Measurements from ENCODE around the gene ECI1. TPM values are rescaled to one million over a fixed set of nuclear protein-coding genes. Genes with fewer than 3 reads are reported as not detected.

The ECI1 gene
- total and polyA plus RNA-seq, 2 experiments from 2014 or later: 118 to 143 TPM

GRCh38 chr16:2233872-2234812 lies 17.2 kb downstream of the ECI1 start:
- Histone ChIP-seq H3K4me1 (ENCODE audit: insufficient read depth) (no peaks in the 10 kb centered on the region), H3K4me3 (no peak overlapping the region), H3F3A (replicated peaks; ENCODE audit: low read depth) (no peaks in the 10 kb centered on the region; the same call in 1 of the 2 replicates), H3K4me2 (no peak overlapping the region), H3K79me2 (replicated peaks; ENCODE audit: insufficient read depth) (no peaks in the 10 kb centered on the region), H3K27ac (ENCODE audit: low read depth) (no peak overlapping the region), H2AFZ (no peak overlapping the region), H4K20me1 (replicated peaks; ENCODE audit: insufficient read depth) (no peaks in the 10 kb centered on the region; the same call in 1 of the 2 replicates), H3K36me3 (ENCODE audit: insufficient read depth) (0 out of 2 replicates have a peak, but pooled peaks cover 5% of the 10 kb centered on the region), H3K27me3 (ENCODE audit: insufficient read depth) (peaks cover 18% of the 10 kb centered on the region), H3K9me2 (ENCODE audit: insufficient read depth) (no peaks in the 10 kb centered on the region)
- Mint-ChIP-seq H3K36me3 (ENCODE audit: low read depth) (peaks cover 9% of the 10 kb centered on the region; the same call in 2 of the 3 replicates), H3K9me3 (no peaks in the 10 kb centered on the region), H3K4me1 (no peaks in the 10 kb centered on the region), H3K27ac (no peak overlapping the region), H3K27me3 (ENCODE audit: insufficient read depth, low read depth, poor library complexity) (peaks cover 25% of the 10 kb centered on the region), H3K4me3 (no peak overlapping the region)
- DNase-seq (ENCODE audit: low spot score): no peak
- ATAC-seq: no peak
- TF ChIP-seq REST (IDR thresholded peaks at IDR 0.05; ENCODE audit: unreplicated experiment) (no peak), ZNF331 (CRISPR knock-in tag; IDR thresholded peaks at IDR 0.05; ENCODE audit: low read depth) (no peak), POLR2AphosphoS5 (IDR thresholded peaks at IDR 0.05; ENCODE audit: low read depth) (no peak)

- Mint-ChIP-seq H3K9me3 (no peaks in the 10 kb centered on the region), H3K36me3 (ENCODE audit: low read depth) (peaks cover 9% of the 10 kb centered on the region; the same call in 2 of the 3 replicates)
- no peak for TF ChIP-seq CREB1 (CRISPR knock-in tag; IDR thresholded peaks at IDR 0.05; ENCODE audit: low read depth)
- TF ChIP-seq, protein P1, sequence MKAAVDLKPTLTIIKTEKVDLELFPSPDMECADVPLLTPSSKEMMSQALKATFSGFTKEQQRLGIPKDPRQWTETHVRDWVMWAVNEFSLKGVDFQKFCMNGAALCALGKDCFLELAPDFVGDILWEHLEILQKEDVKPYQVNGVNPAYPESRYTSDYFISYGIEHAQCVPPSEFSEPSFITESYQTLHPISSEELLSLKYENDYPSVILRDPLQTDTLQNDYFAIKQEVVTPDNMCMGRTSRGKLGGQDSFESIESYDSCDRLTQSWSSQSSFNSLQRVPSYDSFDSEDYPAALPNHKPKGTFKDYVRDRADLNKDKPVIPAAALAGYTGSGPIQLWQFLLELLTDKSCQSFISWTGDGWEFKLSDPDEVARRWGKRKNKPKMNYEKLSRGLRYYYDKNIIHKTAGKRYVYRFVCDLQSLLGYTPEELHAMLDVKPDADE (IDR thresholded peaks at IDR 0.05): no peak
- no peak for TF ChIP-seq JUNB (IDR thresholded peaks at IDR 0.05; ENCODE audit: unreplicated experiment)
- no peak for TF ChIP-seq STAT1 (IDR thresholded peaks at IDR 0.05; ENCODE audit: unreplicated experiment)
- TF ChIP-seq EZH2phosphoT487 (IDR thresholded peaks at IDR 0.05; ENCODE audit: unreplicated experiment): no peak
- TF ChIP-seq EZH2 (IDR thresholded peaks at IDR 0.05; ENCODE audit: low read depth, unreplicated experiment): no peak
- TF ChIP-seq ZNF331 (CRISPR knock-in tag; IDR thresholded peaks at IDR 0.05; ENCODE audit: low read depth): no peak
Measured at GRCh38 chr16:2233046-2233775, 18.2 kb downstream of the ECI1 start.

More at GRCh38 chr16:2233046-2233775, 18.2 kb downstream of the ECI1 start:
- Histone ChIP-seq H3F3A (replicated peaks; ENCODE audit: low read depth) (no peaks in the 10 kb centered on the region), H3K27ac (ENCODE audit: low read depth) (no peak overlapping the region), H3K4me3 (no peak overlapping the region), H2AFZ (no peak overlapping the region), H3K4me1 (ENCODE audit: insufficient read depth) (no peaks in the 10 kb centered on the region), H4K20me1 (replicated peaks; ENCODE audit: insufficient read depth) (no peaks in the 10 kb centered on the region; the same call in 1 of the 2 replicates), H3K27me3 (ENCODE audit: insufficient read depth) (peaks cover 18% of the 10 kb centered on the region), H3K79me2 (replicated peaks; ENCODE audit: insufficient read depth) (no peaks in the 10 kb centered on the region), H3K36me3 (ENCODE audit: insufficient read depth) (0 out of 2 replicates have a peak, but pooled peaks cover 5% of the 10 kb centered on the region), H3K4me2 (no peak overlapping the region), H3K9me2 (ENCODE audit: insufficient read depth) (no peaks in the 10 kb centered on the region)
- H3K4me3 Mint-ChIP-seq: no peak overlapping the region
- no peak for ATAC-seq
- no peak overlapping the region for H3K27ac Mint-ChIP-seq
- no peak for DNase-seq (ENCODE audit: low spot score)
- H3K4me1 Mint-ChIP-seq: no peaks in the 10 kb centered on the region
- H3K27me3 Mint-ChIP-seq (ENCODE audit: insufficient read depth, low read depth, poor library complexity): peaks cover 23% of the 10 kb centered on the region

All from GM23338 (cell line).